Activated naive CD8-positive, alpha-beta T cell treated with anti-CD3 and anti-CD28 coated beads, Interleukin-2, amount 10 ng/mL, durations not matched to agents 7 days and 5 days (primary cell): ENCODE data around the gene PDCD11. TPM values are rescaled to one million over a fixed set of nuclear protein-coding genes. Genes with fewer than 3 reads are reported as not detected.
A peak's percentile ranks its signal among the peaks of the same experiment; 100 is the strongest.
"Not testable (repeated sequence)": the region's sequence is repeated elsewhere in the genome, so short reads cannot be mapped to it uniquely, and the experiment has no call there.

Experiments
- ATAC-seq: fragments of 150-1000 bp; cut with Tn5 transposase; one replicate; pipeline ENCODE4 v1.10.0; 2021; ENCODE audit warnings: low read depth, moderate library complexity
- POLR2A ChIA-PET: fragments of 350-600 bp; sonication (Branson Sonifier 250); formaldehyde crosslinking; loops from one replicate; lab custom pipeline; 2021; ENCODE audit warnings: antibody characterized with exemption; lab: Charles Lee
- DNase-seq: peaks from one replicate; pipeline ENCODE4 v3.0.0; 2021
- H3K27ac Mint-ChIP-seq: one replicate; pipeline ENCODE4 v1.8.0; 2022; ENCODE audit warnings: mild to moderate bottlenecking, mixed read lengths
- H3K27me3 Mint-ChIP-seq: one replicate; pipeline ENCODE4 v1.8.0; 2022; ENCODE audit warnings: mild to moderate bottlenecking, moderate library complexity, mixed read lengths
- H3K36me3 Mint-ChIP-seq: one replicate; pipeline ENCODE4 v1.8.0; 2021; ENCODE audit warnings: mild to moderate bottlenecking, mixed read lengths
- H3K4me1 Mint-ChIP-seq: one replicate; pipeline ENCODE4 v1.8.0; 2021; ENCODE audit warnings: mixed read lengths
- H3K4me3 Mint-ChIP-seq: one replicate; pipeline ENCODE4 v1.8.0; 2022; ENCODE audit warnings: mild to moderate bottlenecking, moderate library complexity, mixed read lengths
- H3K9me3 Mint-ChIP-seq: one replicate; pipeline ENCODE4 v1.8.0; 2021; ENCODE audit warnings: mixed read lengths
- total RNA-seq, 2 experiments: library from RNA; stranded (reverse); gene quantifications; one replicate each; pipeline ENCODE4 v1.2.3, GENCODE V29; 2021

PDCD11 gene
- total RNA-seq, 2 experiments from 2014 or later, result 45.1 to 49.9 TPM

DNA sequence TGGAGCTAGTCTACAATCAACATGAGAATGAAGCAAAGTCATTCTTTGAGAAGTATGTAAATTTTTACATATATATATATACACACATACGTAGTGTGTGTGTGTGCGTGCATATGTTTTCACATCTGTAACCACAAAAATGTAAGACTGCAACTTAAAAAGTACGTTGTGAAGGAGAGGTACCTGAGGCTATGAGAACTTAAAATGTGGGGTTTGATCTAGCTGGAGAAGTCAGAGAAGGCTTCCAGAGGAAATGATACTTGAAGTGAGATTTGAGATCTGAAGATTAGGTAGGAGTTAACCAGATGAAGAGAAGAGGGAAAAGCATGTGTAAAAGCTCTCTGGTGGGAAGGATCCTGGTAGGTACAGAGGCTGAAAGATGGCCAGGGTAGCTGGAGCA lies 22.9 kb upstream of the PDCD11 start:
- Mint-ChIP-seq H3K36me3 (peaks cover 23% of the 10 kb centered on the region), H3K4me3 (no peak overlapping the region), H3K4me1 (peaks cover 16% of the 10 kb centered on the region), H3K9me3 (no peaks in the 10 kb centered on the region), H3K27me3 (no peaks in the 10 kb centered on the region), H3K27ac (peak overlapping the region; percentile 69)
- DNase-seq, result no peak
- POLR2A ChIA-PET, result interaction anchor here (0.6 kb wide), 1 partner anchor 346 kb away, joined by 3 read pairs; no protein-coding TSS in a partner anchor
- ATAC-seq, result no peak

DNA sequence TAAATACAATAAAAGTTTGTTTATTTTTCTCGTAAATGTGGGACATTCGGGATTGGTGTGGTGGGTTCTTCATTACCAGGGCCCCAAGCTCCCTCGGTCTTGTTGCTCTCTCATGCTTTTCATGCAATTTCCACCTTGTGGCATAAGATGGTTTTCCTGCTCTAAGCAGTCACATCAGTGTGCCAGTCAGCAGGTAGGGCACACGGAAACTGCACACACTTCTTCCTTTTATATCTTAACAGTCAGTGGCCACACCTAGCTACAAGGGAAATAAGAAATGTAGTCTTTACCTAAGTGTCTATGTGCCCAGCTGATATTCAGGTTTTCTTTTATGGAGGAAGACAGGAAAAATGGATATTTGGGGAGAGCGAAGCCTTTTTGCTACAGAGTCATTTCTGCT lies 22.2 kb upstream of the PDCD11 start:
- Mint-ChIP-seq H3K27me3 (no peaks in the 10 kb centered on the region), H3K9me3 (no peaks in the 10 kb centered on the region), H3K36me3 (peaks cover 23% of the 10 kb centered on the region), H3K27ac (no peak overlapping the region), H3K4me1 (peaks cover 16% of the 10 kb centered on the region), H3K4me3 (no peak overlapping the region)
- no peak for ATAC-seq
- POLR2A ChIA-PET, result interaction anchor here (0.6 kb wide), 1 partner anchor 347 kb away, joined by 3 read pairs; no protein-coding TSS in a partner anchor
- DNase-seq, result no peak

DNA sequence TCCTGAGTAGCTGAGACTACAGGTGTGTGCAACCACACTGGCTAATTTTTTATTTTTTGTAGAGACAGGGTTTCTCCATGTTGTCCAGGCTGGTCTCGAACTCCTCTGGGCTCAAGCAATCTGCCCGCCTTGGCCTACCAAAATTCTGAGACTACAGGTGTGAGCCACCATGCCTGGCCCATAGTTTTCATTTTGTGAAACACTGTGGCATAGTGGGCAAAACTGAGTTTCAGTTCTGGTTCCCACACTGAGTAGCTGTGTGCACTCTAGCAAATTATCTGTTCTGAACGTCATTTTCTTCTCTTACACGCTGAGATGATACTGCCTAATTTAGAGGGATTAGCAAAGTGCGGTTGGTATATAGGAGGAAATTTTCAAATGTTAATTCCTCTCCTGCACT lies 13.7 kb upstream of the PDCD11 start:
- Mint-ChIP-seq H3K27ac (no peak overlapping the region), H3K4me1 (no peaks in the 10 kb centered on the region), H3K27me3 (no peaks in the 10 kb centered on the region), H3K36me3 (peaks cover 30% of the 10 kb centered on the region), H3K4me3 (no peak overlapping the region), H3K9me3 (no peaks in the 10 kb centered on the region)
- ATAC-seq (no peak), DNase-seq (no peak)
- POLR2A ChIA-PET, result no interaction called here

DNA sequence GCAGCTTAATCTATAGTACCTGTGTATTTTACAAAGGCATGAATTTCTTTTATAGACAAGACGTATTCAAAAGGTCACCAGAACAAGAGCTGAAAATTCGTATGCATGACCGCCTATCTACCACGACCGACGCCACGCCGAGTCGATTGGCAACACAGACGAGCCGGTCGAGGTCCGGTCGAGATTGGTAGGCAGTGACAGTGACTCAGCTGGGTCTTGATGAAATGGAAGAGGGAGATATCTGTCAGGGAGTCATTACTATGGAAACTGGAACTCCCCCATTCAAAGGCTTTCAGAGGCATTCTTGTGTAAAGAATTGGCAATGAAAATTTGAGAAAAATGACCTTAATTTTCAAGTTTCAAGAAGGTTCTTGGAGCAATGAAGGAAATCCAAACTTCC lies 2.2 kb upstream of the PDCD11 start:
- ATAC-seq (no peak), DNase-seq (no peak)
- Mint-ChIP-seq H3K9me3 (no peaks in the 10 kb centered on the region), H3K27ac (peak overlapping the region; percentile 58), H3K36me3 (peaks cover 10% of the 10 kb centered on the region), H3K4me1 (peaks cover 40% of the 10 kb centered on the region), H3K27me3 (no peaks in the 10 kb centered on the region), H3K4me3 (peak overlapping the region; percentile 33)
- POLR2A ChIA-PET, result interaction anchor here (1.2 kb wide), 1 partner anchor 25 kb away, joined by 4 read pairs; no protein-coding TSS in a partner anchor

DNA sequence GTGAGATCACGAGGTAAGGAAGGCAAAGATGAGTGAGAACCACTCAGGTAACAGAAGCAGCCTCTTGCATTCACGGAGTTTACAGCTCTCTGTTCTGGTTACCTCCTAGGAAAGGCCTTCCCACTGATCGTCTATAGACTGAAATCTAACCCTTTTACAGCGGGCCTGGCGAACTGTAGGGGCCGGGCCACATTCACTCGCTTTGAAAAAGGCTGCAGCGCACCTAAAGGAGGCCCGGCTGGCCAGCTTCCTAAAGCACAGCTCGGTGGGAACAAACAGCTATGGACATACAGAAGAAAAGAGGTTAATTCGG lies 716 bp upstream of the PDCD11 start:
- Mint-ChIP-seq H3K9me3 (no peaks in the 10 kb centered on the region), H3K27me3 (no peaks in the 10 kb centered on the region), H3K4me3 (peak overlapping the region; percentile 93), H3K4me1 (peaks cover 45% of the 10 kb centered on the region), H3K27ac (peak overlapping the region; percentile 91), H3K36me3 (peaks cover 18% of the 10 kb centered on the region)
- DNase-seq, result no peak
- ATAC-seq, result no peak
- POLR2A ChIA-PET, result interaction anchor here (0.8 to 3.2 kb wide), 9 partner anchors 9 to 157 kb away, joined by 3 to 27 read pairs (median 5); partner anchors contain the start of genes CALHM2 and TAF5

DNA sequence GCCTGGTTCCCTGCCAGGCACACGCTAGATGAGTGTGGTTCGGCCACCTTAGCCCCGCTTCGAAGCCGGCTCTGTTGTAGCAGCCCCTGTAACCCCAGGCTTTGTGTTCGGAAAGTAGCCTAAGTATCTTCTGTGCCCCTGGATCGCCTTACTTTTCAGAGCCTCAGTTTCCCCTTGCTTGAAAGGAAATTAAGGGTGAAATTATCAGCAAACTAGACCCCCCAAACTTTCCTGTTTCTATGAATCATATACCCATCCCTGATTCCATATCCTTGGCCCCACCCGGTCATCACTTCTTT lies 312 bp downstream of the PDCD11 start:
- Mint-ChIP-seq H3K27me3 (no peaks in the 10 kb centered on the region), H3K4me1 (peaks cover 43% of the 10 kb centered on the region), H3K36me3 (peaks cover 18% of the 10 kb centered on the region), H3K27ac (peak overlapping the region; percentile 91), H3K9me3 (no peaks in the 10 kb centered on the region), H3K4me3 (peak overlapping the region; percentile 93)
- POLR2A ChIA-PET, result interaction anchor here (0.7 to 3.2 kb wide), 9 partner anchors 8 to 158 kb away, joined by 3 to 27 read pairs (median 5); partner anchors contain the start of genes CALHM2, NEURL1 and TAF5
- DNase-seq (no peak), ATAC-seq (no peak)

DNA sequence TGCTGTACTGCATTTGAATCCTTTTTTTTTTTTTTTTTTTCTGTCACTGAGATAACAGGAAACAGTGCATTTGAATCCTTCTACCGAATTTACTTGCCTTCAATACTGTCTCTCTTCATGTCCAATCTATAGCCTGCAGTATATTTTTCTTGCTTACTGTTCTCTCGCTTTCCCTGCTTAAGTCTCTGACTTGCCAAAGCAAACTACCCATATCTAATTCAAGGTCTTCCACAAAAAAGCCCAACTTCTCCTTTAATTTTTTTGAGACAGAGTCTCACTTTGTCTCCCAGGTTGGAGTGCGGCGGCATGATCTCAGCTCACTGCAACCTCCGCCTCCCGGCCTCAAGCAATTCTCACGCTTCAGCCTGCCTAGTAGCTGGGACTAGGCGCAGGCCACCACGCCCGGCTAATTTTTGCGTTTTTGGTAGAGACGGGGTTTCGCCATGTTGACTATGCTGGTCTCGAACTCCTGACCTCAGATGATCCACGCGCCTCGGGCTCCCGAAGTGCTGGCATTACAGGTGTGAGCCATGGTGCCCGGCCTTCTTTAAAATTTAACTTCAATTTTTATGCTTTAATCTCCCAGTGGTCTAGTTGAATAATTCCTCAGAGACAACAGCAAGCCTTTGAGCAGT lies 882 bp downstream of the PDCD11 start:
- H3K27me3 Mint-ChIP-seq, result no peaks in the 10 kb centered on the region
- peak overlapping the region; percentile 91 for H3K27ac Mint-ChIP-seq
- peaks cover 42% of the 10 kb centered on the region for H3K4me1 Mint-ChIP-seq
- peaks cover 18% of the 10 kb centered on the region for H3K36me3 Mint-ChIP-seq
- ATAC-seq (no peak), DNase-seq (no peak)
- POLR2A ChIA-PET, result interaction anchor here (1.0 to 3.2 kb wide), 6 partner anchors 8 to 158 kb away, joined by 3 to 27 read pairs (median 6); partner anchors contain the start of gene TAF5
- H3K9me3 Mint-ChIP-seq, result no peaks in the 10 kb centered on the region
- peak overlapping the region; percentile 93 for H3K4me3 Mint-ChIP-seq

DNA sequence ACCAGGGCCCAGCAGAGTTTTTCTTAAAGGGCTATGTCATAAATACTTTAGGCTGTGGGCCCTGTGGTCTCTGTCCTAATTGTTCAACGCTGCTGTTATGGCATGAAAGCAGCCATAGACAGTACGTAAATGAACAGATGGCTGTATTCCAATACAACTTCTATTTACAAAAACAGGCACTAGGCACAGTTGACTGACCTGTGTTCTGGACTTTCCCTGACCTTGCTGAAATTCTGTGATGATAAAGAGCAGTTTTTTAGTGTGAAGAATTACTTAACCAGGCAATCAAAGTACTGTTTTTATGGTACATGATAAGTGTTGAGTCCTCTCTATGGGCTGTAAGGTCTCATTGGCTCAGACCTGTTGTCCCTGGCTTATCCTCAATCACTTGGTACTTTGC lies 17.1 kb downstream of the PDCD11 start:
- ATAC-seq (no peak), DNase-seq (no peak)
- Mint-ChIP-seq H3K36me3 (peaks cover 24% of the 10 kb centered on the region), H3K4me3 (no peak overlapping the region), H3K4me1 (no peaks in the 10 kb centered on the region), H3K27me3 (no peaks in the 10 kb centered on the region), H3K9me3 (no peaks in the 10 kb centered on the region), H3K27ac (no peak overlapping the region)
- POLR2A ChIA-PET, result no interaction called here

DNA sequence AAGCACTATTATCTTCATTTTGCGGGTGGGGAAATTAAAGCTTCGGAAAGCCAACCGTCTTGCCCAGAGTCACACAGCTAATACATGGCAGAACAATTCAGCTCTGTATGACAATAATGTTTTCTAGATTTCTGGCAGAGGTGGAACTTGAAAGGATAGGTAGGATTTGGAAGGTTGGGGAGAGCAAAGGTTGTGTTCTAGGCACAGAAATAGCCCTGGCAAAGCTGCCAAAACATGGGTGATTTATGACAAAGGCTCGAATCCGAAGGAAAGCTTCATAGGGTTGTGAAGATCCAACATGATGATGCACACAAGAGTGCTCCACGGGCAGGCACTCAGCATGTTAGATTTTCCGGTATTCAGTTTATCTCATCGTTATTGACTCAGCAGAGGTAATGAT lies 19.2 kb downstream of the PDCD11 start:
- no peak for DNase-seq
- ATAC-seq, result no peak
- no peaks in the 10 kb centered on the region for H3K9me3 Mint-ChIP-seq
- H3K4me3 Mint-ChIP-seq, result no peak overlapping the region
- peaks cover 2% of the 10 kb centered on the region for H3K4me1 Mint-ChIP-seq
- no peaks in the 10 kb centered on the region for H3K27me3 Mint-ChIP-seq
- H3K27ac Mint-ChIP-seq, result no peak overlapping the region
- POLR2A ChIA-PET, result interaction anchor here (1.4 kb wide), 1 partner anchor 77 kb away, joined by 3 read pairs; no protein-coding TSS in a partner anchor
- H3K36me3 Mint-ChIP-seq, result peaks cover 23% of the 10 kb centered on the region

DNA sequence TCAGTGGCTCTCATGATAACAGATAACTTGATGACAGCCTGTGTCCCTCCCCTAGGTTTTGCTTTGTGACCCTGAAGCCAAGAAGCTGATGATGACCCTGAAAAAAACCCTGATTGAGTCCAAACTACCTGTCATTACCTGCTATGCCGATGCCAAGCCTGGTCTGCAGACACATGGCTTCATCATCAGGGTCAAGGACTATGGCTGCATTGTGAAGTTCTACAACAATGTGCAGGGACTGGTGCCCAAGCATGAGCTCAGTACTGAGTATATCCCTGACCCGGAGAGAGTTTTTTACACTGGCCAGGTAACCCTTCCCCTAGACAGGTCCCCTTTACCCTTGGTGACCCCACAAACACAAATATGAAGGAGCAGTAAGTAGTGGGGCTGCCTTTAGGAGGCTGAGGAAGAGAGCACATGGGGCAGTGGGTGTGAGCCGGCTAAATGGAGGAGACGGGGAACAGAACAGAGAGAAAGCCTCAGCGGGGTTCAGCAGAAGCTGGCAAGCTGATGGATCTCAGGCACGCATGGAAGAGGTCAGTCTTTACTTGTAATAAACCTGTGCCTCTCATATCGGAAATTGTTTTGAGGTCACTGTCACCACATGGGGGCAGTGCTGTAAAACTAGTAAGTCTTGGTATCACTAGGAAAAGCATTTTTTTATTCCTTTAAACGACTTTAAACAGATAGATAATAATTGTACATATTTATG lies 20.2 kb downstream of the PDCD11 start:
- peak; percentile 54 for ATAC-seq
- Mint-ChIP-seq H3K36me3 (peaks cover 26% of the 10 kb centered on the region), H3K27me3 (no peaks in the 10 kb centered on the region), H3K4me1 (peaks cover 2% of the 10 kb centered on the region), H3K27ac (no peak overlapping the region), H3K9me3 (no peaks in the 10 kb centered on the region), H3K4me3 (no peak overlapping the region)
- POLR2A ChIA-PET, result interaction anchor here (1.1 to 1.4 kb wide), 4 partner anchors 36 to 76 kb away, joined by 3 to 6 read pairs (median 4); partner anchors contain the start of gene CALHM2
- peak; percentile 53 for DNase-seq

DNA sequence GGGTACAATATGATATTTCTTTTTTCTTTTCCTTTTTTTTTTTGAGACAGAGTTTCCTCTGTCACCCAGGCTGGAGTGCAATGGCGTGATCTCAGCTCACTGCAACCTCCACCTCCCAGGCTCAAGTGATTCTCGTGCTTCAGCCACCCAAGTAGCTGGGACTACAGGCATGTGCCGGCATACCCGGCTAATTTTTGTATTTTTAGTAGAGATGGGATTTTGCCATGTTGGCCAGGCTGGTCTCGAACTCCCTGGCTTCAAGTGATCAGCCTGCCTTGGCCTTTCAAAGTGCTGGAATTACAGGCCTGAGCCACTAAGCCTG lies 20.7 kb downstream of the PDCD11 start:
- not testable (repeated sequence) for H3K9me3 Mint-ChIP-seq, H3K27me3 Mint-ChIP-seq, H3K4me1 Mint-ChIP-seq, ATAC-seq, DNase-seq, H3K4me3 Mint-ChIP-seq, H3K27ac Mint-ChIP-seq
- POLR2A ChIA-PET, result interaction anchor here (1.1 to 1.4 kb wide), 4 partner anchors 35 to 76 kb away, joined by 3 to 6 read pairs (median 4); partner anchors contain the start of gene CALHM2
- peaks cover 27% of the 10 kb centered on the region for H3K36me3 Mint-ChIP-seq

DNA sequence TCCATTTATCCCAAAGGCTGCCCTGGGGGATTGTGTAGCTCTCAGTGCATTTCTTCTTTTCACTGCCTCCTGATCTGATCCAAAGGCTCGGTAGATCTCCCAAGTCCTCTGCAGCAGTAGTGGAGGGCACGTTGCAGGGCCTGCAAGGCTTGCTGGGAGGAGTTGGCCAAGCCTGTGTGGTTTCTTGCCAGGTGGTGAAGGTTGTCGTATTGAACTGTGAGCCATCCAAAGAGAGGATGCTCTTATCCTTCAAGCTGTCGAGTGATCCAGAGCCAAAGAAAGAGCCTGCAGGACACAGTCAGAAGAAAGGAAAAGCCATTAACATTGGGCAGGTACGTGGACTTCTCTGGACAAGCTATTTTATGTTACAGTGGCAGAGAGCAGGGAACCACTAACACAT lies 21.2 kb downstream of the PDCD11 start:
- no peak overlapping the region for H3K27ac Mint-ChIP-seq
- peaks cover 2% of the 10 kb centered on the region for H3K4me1 Mint-ChIP-seq
- no peak for DNase-seq
- no peak for ATAC-seq
- H3K36me3 Mint-ChIP-seq, result peaks cover 31% of the 10 kb centered on the region
- no peaks in the 10 kb centered on the region for H3K9me3 Mint-ChIP-seq
- POLR2A ChIA-PET, result interaction anchor here (1.1 to 1.3 kb wide), 4 partner anchors 10 to 68 kb away, joined by 4 to 6 read pairs (median 4); partner anchors contain the start of gene CALHM2
- H3K27me3 Mint-ChIP-seq, result no peaks in the 10 kb centered on the region
- no peak overlapping the region for H3K4me3 Mint-ChIP-seq

DNA sequence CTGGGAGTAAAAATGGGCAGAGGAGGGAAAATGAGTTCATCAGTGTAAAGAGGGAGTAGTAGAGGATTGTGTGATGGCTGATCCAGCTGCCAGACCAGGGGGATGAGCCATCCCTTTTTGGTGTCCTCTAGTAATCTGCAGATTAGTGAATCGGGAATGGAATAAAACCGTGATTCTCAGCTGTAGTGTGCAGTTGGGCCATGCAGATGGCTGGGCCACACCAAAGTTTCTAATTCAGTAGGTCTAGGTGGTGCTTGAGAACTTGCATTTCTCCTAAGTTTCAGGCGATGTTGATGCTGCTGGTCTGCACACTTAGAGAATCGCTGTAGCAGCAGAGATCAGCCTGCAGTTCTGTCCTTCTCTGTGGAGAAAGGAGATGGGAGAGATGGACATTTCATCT lies 22.7 kb downstream of the PDCD11 start:
- Mint-ChIP-seq H3K27me3 (no peaks in the 10 kb centered on the region), H3K4me1 (peaks cover 2% of the 10 kb centered on the region), H3K36me3 (peaks cover 39% of the 10 kb centered on the region), H3K27ac (peak overlapping the region; percentile 28), H3K4me3 (no peak overlapping the region), H3K9me3 (no peaks in the 10 kb centered on the region)
- ATAC-seq, result no peak
- POLR2A ChIA-PET, result interaction anchor here (0.6 to 1.3 kb wide), 2 partner anchors 8 to 52 kb away, joined by 4 to 5 read pairs; no protein-coding TSS in a partner anchor
- DNase-seq, result no peak
